ENCODE data around the gene PCDHA9.
"Not testable (repeated sequence)": the region's sequence is repeated elsewhere in the genome, so short reads cannot be mapped to it uniquely, and the experiment has no call there.

PCDHA9 gene

GRCh38 chr5:140835622-140836510 is 12.3 kb upstream of the PCDHA9 start:
- DNase-seq (ENCODE audit: low read depth, low spot score), result no peak

- DNase-seq (ENCODE audit: low read depth, low spot score), result no peak
Measured at GRCh38 chr5:140840978-140841962, 6.9 kb upstream of the PCDHA9 start, which contains the start of gene PCDHA8. TSS of gene PCDHA8 (plus strand) at chr5:140841187. CDS start at chr5:140841322, 135 bp downstream.

GRCh38 chr5:140842798-140843733 is 5.1 kb upstream of the PCDHA9 start:
- DNase-seq (ENCODE audit: low read depth, low spot score), result no peak

GRCh38 chr5:140849831-140850634 is 1.9 kb downstream of the PCDHA9 start:
- not testable (repeated sequence) for DNase-seq (ENCODE audit: low read depth, low spot score)

- no peak for DNase-seq (ENCODE audit: low read depth, low spot score)
Measured at GRCh38 chr5:140855772-140856674, 7.8 kb downstream of the PCDHA9 start, which contains the start of gene PCDHA10. TSS of gene PCDHA10 (plus strand) at chr5:140855897. CDS start at chr5:140856049, 152 bp downstream.

GRCh38 chr5:140857177-140857986 is 9.2 kb downstream of the PCDHA9 start:
- DNase-seq (ENCODE audit: low read depth, low spot score), result no peak

GRCh38 chr5:140857987-140858240 is 9.7 kb downstream of the PCDHA9 start:
- no peak for DNase-seq (ENCODE audit: low read depth, low spot score)

- DNase-seq (ENCODE audit: low read depth, low spot score), result no peak
Measured at GRCh38 chr5:140862441-140863295, 14.5 kb downstream of the PCDHA9 start.

- DNase-seq (ENCODE audit: low read depth, low spot score), result no peak
Measured at GRCh38 chr5:140868721-140869554, 20.8 kb downstream of the PCDHA9 start, which contains the start of gene PCDHA11. TSS of gene PCDHA11 (plus strand) at chr5:140868957. CDS start at chr5:140869104, 147 bp downstream.

- no peak for DNase-seq (ENCODE audit: low read depth, low spot score)
Measured at GRCh38 chr5:140869555-140869886, 21.3 kb downstream of the PCDHA9 start.

- no peak for DNase-seq (ENCODE audit: low read depth, low spot score)
Measured at GRCh38 chr5:140870221-140871201, 22.3 kb downstream of the PCDHA9 start.

GRCh38 chr5:140875085-140876065 is 27.2 kb downstream of the PCDHA9 start, which contains the start of gene PCDHA12:
TSS of gene PCDHA12 (plus strand) at chr5:140875308. CDS start at chr5:140875473, 165 bp downstream.
- no peak for DNase-seq (ENCODE audit: low read depth, low spot score)

GRCh38 chr5:140876541-140877261 is 28.5 kb downstream of the PCDHA9 start:
- not testable (repeated sequence) for DNase-seq (ENCODE audit: low read depth, low spot score)
